ENCODE data around the gene TOMM70.

GRCh38 chr3:100407977-100408532 is 7.2 kb upstream of the TOMM70 start:
- TF ChIP-seq, protein P1, sequence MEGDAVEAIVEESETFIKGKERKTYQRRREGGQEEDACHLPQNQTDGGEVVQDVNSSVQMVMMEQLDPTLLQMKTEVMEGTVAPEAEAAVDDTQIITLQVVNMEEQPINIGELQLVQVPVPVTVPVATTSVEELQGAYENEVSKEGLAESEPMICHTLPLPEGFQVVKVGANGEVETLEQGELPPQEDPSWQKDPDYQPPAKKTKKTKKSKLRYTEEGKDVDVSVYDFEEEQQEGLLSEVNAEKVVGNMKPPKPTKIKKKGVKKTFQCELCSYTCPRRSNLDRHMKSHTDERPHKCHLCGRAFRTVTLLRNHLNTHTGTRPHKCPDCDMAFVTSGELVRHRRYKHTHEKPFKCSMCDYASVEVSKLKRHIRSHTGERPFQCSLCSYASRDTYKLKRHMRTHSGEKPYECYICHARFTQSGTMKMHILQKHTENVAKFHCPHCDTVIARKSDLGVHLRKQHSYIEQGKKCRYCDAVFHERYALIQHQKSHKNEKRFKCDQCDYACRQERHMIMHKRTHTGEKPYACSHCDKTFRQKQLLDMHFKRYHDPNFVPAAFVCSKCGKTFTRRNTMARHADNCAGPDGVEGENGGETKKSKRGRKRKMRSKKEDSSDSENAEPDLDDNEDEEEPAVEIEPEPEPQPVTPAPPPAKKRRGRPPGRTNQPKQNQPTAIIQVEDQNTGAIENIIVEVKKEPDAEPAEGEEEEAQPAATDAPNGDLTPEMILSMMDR (IDR thresholded peaks at IDR 0.05), result no peak
- no peak for TF ChIP-seq NFYB (CRISPR knock-in tag; conservative IDR thresholded peaks at IDR 0.05; ENCODE audit: low read depth)
- no peak for TF ChIP-seq TEAD4 (CRISPR knock-in tag; IDR thresholded peaks at IDR 0.05)
- TF ChIP-seq ZNF281 (CRISPR knock-in tag; IDR thresholded peaks at IDR 0.05), result no peak
- TF ChIP-seq NFE2L1 (CRISPR knock-in tag; IDR thresholded peaks at IDR 0.05), result no peak
- TF ChIP-seq KAT7 (CRISPR knock-in tag; IDR thresholded peaks at IDR 0.05; ENCODE audit: borderline replicate concordance), result no peak
- TF ChIP-seq SMAD3 (CRISPR knock-in tag; IDR thresholded peaks at IDR 0.05; ENCODE audit: borderline replicate concordance), result no peak
- TF ChIP-seq ZNF317 (CRISPR knock-in tag; IDR thresholded peaks at IDR 0.05; ENCODE audit: borderline replicate concordance, low read depth), result no peak
- no peak for TF ChIP-seq NR1H2 (CRISPR knock-in tag; IDR thresholded peaks at IDR 0.05)
- TF ChIP-seq ETV6 (CRISPR knock-in tag; IDR thresholded peaks at IDR 0.05), result no peak
